Fibroblast of the conjunctiva (primary cell): ENCODE data around the gene ENGASE.
A peak's percentile ranks its signal among the peaks of the same experiment; 100 is the strongest.

Source experiments
- DNase-seq: peaks from one replicate; pipeline ENCODE4 v3.0.0-alpha.2; 2010; ENCODE audit warnings: low read depth

ENGASE gene

DNA sequence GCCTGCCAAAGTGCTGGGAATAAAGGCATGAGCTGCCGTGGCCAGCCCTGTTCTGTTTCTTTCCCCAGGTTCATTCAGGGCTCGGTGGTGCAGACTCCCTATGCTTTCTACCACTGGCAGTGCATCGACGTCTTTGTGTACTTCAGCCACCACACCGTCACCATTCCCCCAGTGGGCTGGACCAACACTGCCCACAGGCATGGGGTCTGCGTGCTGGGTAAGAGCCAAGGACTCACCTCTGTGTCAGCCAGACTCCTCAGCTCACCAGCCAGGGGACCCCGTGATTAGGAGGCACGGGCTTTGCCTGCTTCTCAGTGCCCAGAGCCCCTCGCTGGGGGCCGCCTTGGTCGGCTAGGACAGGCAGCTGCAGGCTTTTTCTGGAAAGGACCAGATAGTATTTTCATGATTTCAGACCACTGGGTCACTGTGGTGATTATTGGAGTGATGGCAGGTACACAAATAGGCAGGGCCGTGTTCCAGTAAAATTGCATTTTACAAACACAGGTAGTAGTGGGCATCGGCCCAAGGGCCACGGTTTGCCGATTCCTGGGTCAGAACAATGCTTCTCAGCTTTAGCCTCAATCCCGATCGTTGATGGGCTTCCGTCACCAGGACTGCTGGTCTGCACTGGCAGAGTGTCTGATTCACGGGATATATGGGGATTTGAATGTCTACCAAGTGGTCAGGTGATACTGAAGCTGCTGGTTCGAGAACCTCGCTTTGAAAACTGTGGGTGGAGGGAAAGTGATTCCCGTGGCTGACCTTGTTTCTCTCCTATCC lies 5.0 kb downstream of the ENGASE start:
- no peak for DNase-seq

DNA sequence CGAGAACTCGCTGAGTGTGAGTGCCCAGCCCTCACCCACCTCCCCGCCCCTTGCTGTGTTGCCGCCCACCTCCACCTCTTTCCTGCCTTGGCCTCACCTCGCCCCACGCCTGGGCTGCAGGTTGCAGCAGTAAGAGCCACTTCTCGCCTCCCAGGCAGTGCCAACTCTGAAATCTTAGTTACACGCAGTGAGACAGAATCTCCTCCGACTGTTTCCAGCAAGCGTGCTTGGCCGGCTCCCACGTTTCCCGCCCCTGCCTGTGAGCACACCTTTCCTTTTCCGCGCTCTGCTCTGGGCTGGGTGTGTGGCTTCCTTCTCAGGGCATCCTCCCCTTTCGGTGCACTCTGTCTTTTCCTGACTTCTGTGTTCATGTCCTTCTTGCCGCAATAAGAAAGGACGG lies 5.7 kb downstream of the ENGASE start:
- no peak for DNase-seq

DNA sequence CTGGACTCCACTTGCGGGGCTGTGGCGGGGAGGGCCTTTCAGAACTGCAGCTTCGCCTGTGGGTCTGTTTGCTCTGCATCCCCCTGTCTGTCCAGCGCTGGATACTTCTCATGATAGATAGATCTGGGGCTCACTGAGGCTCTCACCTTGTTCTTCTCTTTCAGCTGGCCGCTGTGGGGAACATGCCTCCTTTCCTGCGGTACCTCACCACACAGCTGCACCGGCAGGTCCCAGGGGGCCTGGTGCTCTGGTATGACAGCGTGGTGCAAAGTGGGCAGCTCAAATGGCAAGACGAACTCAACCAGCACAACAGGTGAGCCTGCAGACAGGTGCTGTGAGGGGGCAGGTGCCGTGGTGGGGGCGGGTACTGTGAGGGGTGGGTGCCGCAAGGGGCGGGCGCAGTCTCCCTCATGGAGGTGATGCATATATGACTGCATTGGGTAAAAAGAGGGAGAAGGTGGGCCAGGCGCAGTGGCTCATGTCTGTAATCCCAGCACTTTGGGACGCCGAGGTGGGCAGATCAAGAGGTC lies 6.2 kb downstream of the ENGASE start:
- DNase-seq = no peak

DNA sequence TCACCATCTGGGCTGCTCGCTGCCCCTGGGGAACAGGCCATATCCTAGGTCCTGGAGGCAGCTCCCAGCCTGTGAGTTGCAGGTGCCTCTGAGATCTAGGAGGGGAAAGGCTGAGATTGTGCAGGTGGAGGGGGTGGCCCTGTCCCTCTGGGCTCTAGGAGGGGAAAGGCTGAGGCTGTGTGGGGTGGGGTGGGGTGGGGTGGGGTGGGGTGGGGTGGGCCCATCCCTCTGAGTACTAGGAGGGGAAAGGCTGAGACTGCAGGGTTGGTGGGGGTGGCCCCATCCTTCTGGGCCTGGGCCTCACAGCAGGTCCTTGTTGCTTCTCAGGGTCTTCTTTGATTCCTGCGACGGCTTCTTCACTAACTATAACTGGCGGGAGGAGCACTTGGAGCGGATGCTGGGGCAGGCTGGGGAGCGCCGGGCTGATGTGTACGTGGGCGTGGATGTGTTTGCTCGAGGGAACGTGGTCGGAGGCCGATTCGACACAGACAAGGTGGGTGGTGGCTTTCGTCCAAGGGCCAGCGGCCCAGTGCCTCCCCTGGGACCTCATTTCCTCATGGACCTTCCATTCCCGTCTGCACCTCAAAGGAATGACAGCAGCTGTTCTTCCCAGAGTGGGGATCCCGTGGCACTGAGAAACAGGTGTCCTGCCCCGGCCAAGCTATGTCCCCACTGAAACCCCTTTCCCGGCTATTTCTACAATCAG lies 7.1 kb downstream of the ENGASE start:
- DNase-seq = no peak

DNA sequence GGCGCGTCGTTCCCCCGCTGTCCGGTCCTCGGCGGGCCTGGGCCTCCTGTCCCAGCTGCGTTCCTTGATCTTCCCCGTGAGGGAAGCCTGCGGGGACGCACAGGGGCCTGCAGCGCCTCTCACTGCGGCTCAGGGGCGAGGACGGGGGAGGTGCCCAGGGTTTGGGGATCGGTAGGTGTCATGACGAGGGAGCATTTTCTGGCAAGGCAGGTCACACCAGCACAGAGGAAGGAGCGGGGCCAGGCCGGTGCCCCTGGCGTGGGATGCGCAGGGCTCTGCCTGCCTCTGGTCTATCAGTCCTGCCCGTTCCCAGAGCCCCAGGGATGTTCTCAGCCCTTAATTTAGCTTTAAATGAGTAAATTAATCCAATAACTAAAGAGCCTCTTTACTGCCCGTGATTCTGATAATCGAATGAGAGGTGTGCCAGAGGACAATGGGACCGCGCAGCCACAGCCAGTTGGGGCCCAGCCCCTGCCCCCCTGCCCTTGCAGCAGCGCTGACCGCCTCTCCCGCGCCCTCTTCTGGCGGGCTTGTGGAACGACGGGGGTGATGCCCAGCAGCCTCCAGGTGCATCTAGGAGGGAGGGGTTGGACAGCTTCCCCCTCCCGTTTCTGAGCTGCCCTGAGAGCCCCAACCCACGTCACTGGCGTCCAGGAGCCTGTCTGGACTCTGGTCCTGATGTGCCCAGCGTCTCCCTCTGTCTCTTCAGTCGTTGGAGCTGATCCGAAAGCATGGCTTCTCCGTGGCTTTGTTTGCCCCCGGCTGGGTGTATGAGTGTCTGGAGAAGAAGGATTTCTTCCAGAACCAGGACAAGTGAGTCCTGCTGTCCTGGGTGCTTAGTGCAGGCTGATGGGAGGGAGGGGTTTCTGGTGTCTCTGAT lies 7.9 kb downstream of the ENGASE start:
- DNase-seq = peak; percentile 3

DNA sequence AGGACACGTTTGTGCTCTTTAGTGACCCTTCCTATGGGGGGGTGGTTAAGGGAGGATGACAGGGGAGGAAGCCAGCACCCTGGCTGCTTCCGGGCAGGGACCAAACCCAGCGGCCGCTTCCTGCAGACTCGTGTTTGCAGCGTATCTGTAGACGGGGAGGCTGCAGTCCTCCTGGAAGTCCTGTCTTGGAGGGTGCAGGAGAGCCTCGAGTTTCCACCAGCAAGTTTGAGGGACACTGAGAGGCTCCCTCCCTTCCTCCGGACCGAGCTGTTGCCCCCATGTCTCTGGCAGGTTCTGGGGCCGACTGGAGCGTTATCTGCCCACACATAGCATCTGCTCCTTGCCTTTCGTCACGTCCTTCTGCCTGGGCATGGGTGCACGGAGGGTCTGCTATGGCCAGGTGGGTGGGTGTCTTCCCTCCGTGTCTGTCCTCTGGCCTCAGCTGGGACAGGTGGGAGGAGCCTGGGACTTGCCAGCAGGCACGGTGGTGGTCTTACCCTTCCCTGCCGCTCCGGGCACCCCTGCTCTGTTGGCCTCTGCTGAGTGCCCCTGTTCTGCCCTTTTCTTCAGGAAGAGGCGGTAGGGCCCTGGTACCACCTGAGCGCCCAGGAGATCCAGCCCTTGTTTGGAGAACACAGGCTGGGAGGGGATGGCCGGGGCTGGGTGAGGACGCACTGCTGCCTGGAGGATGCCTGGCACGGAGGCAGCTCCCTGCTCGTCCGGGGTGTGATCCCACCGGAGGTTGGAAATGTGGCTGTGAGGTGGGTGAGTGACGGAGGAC lies 8.8 kb downstream of the ENGASE start:
- no peak for DNase-seq

DNA sequence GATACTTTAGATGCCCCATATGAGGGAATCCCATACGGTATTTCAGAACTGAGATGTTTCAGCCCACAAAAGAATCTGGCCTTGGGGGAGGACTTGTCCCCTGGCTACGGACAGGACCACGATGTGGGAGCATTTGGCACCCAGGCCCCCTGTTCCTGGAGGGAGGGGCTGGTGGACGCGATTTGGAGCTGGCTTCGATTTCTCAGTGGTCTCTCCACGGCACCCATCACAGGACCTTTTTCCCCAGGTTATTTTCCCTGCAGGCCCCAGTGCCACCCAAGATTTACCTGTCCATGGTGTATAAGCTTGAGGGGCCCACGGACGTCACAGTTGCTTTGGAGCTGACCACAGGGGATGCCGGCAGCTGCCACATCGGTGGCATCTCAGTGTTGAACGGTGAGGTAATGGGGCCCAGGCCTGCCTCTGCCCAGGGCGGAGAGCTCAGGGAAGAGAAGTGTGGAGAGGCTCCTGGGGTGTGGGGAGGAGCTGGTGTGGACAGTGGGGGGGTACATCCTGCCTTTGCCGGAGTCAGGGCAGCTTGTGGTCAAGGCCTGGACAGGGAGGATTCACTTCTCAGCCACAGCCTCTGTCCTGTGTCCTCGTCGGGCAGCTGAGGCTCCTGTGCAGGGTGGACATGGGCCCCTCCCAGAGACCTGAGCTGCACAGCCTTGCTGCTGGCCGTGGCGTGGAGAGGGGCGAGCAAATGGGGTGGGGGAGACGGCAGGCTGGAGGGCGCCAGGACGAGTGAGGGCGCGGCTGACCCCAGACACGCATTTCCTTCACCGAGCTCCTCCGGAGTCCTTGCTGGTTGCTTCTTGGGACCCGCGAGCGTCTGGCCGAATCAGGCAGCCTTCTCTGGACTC lies 9.9 kb downstream of the ENGASE start:
- DNase-seq = no peak

DNA sequence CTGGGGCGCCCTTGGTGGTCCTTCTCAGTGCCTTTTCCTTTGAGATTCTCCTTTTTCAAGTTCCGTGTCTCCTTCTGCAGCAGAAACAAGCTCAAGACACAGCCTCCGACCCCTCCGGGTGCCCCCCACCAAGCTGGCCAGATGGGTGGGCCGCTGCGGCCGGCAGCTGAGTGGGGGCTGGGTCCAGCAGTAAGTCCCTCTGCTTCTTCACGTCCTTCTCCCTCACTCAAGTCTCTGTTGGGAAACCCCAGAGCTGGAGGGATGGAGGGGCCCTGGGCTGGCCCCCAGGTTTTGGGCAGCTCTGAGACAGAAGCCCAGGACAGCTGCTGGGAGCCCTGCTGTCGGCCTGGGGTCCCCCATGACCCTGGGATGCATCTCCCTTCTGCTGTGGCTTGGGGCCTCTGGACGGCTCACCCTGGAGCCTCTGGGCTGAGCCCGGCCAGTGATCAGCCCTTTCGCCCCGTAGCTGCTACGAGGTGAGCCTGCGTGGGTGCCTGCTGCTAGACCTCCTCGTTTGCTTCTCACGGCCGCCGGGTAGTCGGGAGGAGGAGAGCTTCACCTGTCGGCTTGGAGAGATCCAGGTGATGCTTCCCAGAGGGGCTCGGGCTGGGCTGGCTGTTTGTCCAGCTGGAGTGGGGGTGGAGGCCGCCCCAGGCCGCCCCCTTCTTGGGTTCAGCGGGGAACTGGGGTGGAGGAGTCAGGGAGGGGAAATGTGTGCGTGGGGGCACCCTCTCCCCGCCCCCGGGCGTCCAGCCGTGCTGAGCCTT lies 10.7 kb downstream of the ENGASE start:
- no peak for DNase-seq

DNA sequence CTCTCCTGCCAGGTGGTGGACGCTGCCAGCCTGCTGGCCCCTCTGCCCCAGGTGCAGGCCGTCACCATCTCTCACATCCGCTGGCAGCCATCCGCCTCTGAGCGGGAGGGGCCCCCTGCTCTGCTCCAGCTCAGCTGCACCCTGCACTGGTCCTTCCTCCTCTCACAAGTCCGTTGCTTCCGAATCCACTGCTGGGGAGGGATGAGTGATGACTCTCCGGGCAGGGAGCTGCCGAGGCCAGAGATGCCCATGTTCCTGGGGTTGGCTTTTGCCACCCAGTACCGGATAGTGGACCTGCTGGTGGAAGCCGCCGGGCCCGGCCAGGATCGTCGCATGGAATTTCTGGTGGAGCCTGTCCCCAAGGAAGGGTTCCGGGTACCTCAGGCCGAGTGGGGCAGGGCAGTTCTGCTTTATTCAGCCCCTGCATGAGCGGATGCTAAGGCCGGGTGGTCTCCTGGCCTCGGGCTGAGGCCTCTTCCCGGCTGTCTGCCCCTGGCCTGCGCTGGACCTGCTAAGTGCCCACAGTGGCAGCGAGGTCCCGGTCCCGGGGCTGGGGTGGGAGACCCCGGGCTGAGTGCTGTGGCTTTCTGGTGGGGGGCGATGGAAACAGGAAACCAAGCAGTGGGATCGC lies 11.4 kb downstream of the ENGASE start:
- no peak for DNase-seq

DNA sequence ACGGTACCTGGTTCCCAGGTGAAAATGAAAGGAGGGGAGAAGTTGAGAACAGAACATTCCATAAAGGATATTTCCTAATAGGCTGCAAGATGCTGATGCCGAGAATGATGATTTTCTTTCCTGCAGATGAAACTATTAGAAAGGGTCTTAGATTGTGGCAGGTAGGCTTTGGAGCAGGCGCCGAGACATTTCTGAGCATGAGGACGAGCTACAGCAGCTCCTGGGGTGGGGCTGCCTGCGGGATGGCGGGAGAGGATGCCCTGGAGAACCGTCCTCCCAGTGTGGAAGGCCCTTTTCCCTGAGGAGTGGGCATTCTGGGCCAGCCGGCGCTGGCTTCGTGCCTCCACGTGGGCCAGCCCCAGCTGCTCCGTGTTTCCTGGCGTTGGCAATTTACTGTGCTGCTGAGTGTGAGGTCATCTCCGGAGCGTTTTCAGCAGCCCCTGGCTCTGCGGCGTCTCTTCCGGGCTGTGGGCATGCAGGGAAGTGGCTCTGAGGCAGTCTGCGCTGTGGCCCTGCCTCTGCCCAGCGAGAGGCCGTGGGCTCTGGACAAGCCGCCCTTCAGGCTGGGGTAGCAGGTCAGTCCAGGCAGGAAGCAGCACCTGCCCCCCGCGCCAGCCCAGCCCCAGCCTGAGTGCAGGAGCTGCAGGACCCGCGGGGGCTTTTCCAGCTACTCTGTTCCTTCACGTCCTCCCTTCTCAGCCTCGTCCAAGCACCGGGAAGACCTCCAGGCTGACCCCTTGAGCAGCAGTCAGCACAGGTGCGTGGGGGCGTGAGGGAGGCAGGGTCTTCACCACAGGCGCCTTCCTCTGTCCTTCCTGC lies 12.2 kb downstream of the ENGASE start:
- DNase-seq = no peak

DNA sequence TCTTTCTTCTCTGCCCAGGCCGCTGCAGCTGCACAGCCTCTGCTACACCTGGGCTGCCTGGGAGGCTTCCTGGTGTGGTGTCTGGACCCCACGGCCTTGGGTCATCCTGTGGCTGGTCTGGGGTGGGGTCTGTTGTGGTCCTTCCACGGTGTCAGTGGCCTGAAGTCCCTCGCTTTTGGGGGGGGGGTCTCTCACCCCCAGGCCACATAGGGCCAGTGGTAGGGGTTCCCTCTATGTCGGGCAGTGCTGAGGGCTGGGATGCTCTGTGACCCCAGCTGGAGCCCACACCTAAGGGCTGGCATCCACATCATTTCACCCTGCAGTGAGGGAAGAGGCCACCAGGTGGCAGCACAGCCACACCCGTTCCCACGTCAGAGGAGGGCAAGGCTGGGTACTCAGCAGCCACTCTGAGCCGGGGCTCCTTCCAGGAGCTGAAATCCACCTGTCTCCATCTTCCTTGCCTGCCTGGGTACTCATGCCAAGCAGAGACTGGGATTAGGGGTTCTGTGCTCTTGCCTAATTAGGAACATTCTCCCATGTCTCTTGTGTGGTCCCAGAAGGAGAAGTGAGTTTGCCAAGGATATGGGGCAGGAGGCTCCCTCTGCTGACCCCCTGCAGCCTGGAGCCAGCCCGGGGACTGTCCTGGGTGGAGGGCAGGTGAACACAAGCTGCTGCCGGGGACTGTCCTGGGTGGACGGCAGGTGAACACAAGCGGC lies 13.0 kb downstream of the ENGASE start:
- peak; percentile 5 for DNase-seq

DNA sequence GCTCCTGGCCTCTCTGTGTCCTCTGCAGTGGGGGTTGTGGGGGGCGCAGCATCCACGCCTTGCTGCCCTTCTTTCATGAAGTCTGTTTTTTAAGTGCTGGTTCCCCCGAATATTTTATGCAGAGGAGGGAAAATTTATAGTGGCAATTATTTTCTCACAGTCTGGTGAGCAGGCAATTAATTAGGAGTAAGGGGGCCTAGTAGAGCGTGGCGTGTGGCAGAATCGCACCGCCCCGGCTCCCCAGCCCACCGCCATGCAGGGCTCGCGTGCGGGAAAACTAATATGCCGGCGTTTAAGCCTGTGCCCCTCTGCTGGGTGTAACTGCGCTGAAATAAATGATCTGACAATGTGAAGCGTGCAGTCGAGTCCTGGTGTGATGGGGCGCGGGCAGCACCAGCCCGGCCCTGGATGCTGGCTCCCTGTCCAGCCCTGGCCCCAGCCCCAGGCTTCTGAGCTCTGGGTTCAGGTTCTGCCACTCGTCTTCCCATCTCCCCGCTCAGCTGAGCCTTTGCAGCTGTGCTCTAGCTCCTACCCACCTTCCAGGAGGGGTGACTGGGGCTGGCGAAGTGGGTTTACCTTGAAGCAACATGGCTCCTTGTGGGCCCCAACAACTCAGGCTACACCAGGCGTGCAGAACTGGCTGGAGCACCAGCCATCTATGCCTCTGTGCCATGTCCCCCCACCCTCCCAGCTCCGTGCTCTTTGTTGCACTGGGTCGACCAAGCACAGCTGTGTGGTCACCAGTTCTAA lies 13.8 kb downstream of the ENGASE start:
- DNase-seq = no peak

DNA sequence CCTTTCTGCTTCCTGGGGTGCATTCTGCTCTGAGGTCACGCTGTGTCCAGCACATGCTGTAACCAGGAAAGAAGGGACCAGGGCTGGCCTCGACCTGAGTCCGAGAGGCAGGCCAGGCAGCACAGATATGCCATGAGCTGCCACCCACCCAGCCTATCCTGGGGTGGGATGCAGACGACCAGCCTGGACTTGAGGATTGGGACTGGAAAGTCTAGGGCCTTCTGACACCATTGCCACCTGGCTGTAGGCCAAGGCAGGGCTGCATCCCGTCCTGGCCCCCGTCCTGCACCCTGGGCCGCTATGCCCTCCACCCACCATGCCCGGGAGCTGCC lies 14.3 kb downstream of the ENGASE start:
- DNase-seq = no peak

DNA sequence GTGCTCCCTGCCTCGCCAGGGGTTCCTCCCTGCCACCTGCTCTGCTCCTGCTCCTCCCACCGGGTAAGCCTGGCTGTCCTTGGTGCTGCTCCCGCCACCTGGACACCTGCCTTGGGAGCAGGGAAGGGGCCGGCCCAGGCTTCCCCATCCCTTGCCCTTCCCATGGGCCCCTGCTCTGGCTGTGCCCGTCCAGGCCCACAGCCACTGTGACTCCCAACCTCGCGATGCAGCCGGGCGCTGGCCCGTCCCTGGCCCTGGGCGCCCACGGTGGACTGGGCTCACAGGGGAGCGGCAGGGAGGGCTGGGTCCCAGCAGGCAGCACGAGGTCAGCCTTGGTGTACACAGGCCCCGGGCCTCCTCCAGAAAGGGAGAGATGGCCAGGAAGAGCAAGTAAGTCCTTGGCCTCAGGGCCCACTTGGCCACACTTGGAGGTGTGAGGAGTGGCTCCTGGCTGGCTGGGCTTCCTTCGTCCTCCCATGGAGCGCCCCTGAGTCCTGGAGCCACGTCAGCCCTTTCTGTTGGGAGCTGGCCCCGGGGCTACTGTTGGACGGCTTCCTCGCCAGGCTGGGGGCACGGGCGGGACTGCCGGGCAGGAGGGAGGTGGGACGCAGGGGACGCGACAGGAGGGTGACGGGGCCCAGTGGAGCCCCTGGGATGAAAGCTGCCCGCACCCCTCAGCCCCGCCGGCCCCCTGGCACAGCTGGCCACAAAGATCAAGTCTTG lies 15.3 kb downstream of the ENGASE start:
- no peak for DNase-seq

DNA sequence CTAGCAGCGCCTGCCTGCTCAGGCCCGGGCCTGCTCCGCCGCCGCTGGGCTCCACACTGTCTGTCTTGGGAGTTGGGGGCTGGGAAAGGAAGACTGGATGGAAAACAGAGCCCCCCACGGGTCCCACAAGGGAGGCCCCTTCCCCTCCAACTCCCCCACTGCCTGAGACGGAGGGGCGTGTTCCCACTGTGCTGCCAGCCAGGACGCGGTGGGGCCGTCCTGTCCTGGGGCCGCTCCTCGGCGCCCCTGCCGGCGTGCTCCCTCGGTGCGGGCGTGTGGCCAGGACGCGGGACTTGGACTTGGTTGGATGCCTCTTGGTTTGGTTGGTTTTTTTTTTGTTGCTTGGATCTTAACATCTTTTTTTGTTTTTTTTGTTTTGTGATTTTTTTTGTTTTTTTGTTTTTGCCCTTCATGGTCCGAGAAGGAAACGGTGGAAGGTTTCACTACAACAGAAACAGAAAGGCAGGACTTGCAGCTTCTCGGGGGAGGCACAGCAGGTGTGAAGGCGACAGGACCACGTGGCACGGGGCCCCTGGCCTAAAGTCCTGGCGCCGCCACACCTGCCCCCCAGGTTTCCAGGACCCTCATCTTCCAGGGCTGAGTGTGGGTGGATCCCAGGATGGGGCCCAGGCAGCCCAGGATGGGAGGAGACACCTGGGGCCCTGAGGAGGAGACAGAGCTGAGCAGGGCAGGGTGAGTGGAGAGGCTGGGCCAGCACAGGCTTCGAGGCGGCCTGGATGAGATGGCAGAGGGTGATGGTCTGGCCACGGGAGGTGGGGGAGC lies 16.0 kb downstream of the ENGASE start:
- no peak for DNase-seq

DNA sequence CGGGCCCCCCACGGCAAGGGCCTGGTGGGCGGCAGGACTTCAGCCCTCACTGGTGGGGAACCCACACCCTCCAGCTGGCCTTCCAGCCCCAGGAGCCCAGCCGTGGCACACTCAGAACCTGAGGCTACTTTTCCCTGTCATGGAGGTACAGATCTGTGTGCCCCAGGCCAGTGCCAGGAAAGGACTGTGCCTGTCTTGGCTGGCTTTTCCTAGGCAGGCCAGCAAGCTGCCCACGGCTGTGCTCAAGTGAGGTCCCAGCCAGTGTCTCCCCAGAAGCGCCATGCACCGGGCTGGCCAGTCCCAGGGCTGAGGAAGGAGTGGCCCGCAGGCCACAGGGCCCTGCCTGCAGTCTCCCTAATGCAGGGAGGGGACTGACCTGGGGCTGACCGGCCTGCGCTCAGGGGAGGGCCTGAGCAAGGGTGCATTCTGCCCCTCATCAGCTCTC lies 16.6 kb downstream of the ENGASE start:
- no peak for DNase-seq
